Measurements from ENCODE around the gene ATP2A2.
"Not testable (repeated sequence)": the region's sequence is repeated elsewhere in the genome, so short reads cannot be mapped to it uniquely, and the experiment has no call there.

The ATP2A2 gene

GRCh38 chr12:110340261-110340660 is 59.2 kb downstream of the ATP2A2 start:
- DNase-seq (ENCODE audit: low read depth in 1 of 2, low spot score in 1 of 2) = not testable (repeated sequence)

DNA sequence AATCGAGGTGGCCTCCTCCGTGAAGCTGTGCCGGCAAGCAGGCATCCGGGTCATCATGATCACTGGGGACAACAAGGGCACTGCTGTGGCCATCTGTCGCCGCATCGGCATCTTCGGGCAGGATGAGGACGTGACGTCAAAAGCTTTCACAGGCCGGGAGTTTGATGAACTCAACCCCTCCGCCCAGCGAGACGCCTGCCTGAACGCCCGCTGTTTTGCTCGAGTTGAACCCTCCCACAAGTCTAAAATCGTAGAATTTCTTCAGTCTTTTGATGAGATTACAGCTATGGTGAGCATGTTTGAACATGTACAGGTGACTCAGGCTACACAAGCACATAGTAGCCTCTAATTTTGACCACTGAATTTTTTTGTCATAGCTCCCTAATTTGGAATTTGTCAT is 59.7 kb downstream of the ATP2A2 start:
- no peak for DNase-seq (ENCODE audit: low read depth in 1 of 2, low spot score in 1 of 2)

DNA sequence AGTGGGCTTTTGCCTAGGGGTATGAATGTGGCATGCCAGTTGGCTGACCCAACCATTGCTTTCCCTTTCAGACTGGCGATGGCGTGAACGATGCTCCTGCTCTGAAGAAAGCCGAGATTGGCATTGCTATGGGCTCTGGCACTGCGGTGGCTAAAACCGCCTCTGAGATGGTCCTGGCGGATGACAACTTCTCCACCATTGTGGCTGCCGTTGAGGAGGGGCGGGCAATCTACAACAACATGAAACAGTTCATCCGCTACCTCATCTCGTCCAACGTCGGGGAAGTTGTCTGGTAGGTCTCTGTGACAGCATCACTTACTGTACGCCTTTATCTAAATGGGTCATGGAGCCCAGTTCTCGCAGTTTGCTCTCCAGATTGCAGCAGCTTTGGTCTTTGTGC is 61.1 kb downstream of the ATP2A2 start:
- no peak for DNase-seq (ENCODE audit: low read depth in 1 of 2, low spot score in 1 of 2)

- DNase-seq (ENCODE audit: low read depth in 1 of 2, low spot score in 1 of 2) = no peak
Measured at GRCh38 chr12:110343114-110343513, 62.1 kb downstream of the ATP2A2 start.

DNA sequence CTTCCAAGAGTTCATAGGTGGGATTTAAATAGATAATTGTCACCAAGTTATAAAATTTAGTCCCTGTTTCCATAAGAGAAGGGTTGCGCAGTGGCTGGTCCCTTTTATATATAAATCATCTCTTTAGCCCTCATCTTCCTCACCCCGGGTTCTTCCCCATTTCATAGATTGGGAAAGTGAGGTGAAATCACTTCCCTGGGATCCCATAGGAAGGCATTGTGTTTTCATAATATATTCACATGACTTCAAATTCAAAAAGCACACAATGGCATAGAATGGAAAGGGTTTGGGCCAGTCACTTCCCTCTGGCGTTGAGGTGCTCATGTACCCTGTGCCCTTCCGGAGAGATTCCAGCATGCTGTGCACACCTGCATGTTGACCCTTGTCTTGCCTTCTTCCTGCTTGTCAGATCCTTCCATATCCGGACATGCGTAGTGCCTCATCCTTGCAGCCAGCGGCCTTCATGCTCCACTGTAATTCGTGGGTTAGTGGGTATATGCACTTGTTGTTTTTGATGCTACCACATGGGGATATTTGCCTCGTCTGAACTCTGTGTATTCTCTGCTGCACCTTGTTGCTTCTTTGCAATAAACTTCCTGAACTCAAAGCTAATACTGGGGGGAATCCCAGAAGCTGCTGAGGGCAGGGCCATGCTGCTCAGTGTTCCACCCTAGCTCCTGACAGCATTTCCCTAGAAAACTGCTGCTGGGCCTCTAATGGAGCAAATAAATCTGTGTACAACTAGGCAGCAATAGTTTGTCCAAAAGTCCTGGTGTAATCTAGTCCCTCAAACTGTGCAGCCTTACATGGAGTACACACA is 62.9 kb downstream of the ATP2A2 start:
- no peak for DNase-seq (ENCODE audit: low read depth in 1 of 2, low spot score in 1 of 2)

DNA sequence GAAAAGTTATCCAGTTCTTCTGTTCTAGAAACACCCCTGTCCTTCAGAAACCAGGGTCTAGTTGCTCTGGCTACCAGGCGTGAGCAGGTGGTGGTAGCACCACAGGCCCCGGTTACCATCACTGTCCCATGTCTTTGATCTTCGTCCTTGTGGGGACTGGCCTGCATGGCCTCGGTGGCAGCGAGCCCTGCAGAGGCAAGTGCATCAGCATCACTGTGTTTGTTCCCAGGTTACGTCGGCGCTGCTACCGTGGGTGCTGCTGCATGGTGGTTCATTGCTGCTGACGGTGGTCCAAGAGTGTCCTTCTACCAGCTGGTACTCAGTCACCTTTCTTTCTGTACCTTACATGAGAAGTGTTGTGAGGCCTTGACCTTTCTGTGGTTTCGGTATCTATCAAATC is 63.6 kb downstream of the ATP2A2 start:
- no peak for DNase-seq (ENCODE audit: low read depth in 1 of 2, low spot score in 1 of 2)

DNA sequence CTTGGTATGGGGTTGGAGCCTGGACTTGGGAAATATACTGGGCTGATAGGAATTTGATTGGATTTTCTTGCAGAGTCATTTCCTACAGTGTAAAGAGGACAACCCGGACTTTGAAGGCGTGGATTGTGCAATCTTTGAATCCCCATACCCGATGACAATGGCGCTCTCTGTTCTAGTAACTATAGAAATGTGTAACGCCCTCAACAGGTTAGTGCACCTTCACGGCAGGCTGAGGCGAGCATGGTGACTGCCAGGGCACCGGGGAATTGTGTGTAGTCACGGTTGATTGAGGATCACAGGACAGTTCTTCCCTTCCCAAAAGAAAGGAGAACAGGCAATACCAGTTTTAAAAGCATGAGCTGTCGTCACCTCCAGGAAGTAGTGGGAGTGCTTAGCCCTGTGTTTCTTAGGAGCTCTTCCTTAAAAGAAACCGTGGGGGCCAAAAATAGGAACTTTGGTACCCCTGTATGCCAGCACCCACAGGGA is 64.2 kb downstream of the ATP2A2 start:
- DNase-seq (ENCODE audit: low read depth in 1 of 2, low spot score in 1 of 2) = no peak

- no peak for DNase-seq (ENCODE audit: low read depth in 1 of 2, low spot score in 1 of 2)
Measured at GRCh38 chr12:110345963-110346362, 64.9 kb downstream of the ATP2A2 start.

DNA sequence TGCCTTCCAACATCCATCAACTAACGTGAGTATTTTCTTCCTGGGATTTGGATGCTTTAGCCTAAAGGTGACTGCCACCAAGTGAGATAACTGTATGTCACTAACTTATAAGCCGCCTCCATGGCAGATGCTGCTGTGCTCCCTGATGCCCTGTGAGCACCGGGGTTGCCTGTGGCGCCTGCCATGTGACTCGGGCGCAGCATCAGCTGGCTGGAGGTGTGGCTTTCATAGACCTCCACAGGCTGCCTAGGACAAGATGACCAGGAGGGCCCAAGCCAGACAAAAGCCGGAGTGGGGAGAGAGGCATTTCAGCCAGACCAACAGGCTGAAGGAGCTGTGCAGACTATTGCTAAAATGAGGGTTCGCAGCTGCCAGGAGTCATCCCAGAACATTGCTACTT is 66.7 kb downstream of the ATP2A2 start:
- DNase-seq (ENCODE audit: low read depth in 1 of 2, low spot score in 1 of 2) = no peak

- no peak for DNase-seq (ENCODE audit: low read depth in 1 of 2, low spot score in 1 of 2)
Measured at GRCh38 chr12:110348431-110349059, 67.5 kb downstream of the ATP2A2 start.

- no peak for DNase-seq (ENCODE audit: low read depth in 1 of 2, low spot score in 1 of 2)
Measured at GRCh38 chr12:110349096-110349495, 68.0 kb downstream of the ATP2A2 start.

- DNase-seq (ENCODE audit: low read depth in 1 of 2, low spot score in 1 of 2) = peak in 1 of 2 donors; percentile 25
Measured at GRCh38 chr12:110349514-110350151, 68.6 kb downstream of the ATP2A2 start.

DNA sequence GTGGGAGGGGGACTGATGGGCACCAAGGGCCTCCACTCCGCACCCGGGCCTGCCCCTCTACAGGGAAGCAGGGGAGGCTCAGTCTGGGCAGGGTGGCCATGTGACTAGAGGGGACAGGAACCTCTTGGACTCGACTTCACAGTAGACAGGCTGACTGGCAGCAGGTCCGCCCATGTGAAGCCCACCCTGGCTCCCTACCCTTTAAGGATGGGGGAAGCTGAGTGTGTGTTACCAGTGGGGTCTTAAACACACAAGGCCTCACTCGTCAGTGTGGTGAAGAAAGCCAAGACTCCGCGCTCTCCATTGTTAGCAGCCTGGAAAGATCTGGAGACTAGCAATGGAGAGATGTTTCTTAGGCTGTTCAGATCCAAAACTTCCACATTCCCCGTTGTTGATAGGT is 70.1 kb downstream of the ATP2A2 start:
- DNase-seq (ENCODE audit: low read depth in 1 of 2, low spot score in 1 of 2) = no peak

- no peak for DNase-seq (ENCODE audit: low read depth in 1 of 2, low spot score in 1 of 2)
Measured at GRCh38 chr12:110352401-110352800, 71.4 kb downstream of the ATP2A2 start.

GRCh38 chr12:110353211-110353965 is 72.3 kb downstream of the ATP2A2 start:
- no peak for DNase-seq (ENCODE audit: low read depth in 1 of 2, low spot score in 1 of 2)

- no peak for DNase-seq (ENCODE audit: low read depth in 1 of 2, low spot score in 1 of 2)
Measured at GRCh38 chr12:110354172-110354780, 73.2 kb downstream of the ATP2A2 start.

DNA sequence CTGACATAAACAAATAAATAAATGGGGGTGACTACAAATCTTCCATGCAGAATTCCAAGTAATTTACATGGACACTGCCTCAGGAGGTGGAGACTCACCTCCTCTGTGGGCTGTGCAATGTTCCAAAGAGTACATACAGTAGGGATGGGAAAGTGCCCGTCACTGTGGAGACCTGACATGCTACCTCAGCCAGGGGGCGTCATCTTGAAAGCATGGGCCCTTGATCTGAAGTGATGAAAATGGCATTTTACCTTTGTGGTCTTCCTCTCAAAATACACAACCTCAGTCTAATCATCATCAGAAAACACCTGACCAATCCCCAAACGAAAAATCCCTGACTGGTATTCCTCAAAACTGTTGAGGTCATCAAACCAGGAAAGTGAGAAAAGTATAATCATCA is 74.0 kb downstream of the ATP2A2 start:
- no peak for DNase-seq (ENCODE audit: low read depth in 1 of 2, low spot score in 1 of 2)

GRCh38 chr12:110358384-110359097 is 77.5 kb downstream of the ATP2A2 start:
- DNase-seq (ENCODE audit: low read depth in 1 of 2, low spot score in 1 of 2) = not testable (repeated sequence)

DNA sequence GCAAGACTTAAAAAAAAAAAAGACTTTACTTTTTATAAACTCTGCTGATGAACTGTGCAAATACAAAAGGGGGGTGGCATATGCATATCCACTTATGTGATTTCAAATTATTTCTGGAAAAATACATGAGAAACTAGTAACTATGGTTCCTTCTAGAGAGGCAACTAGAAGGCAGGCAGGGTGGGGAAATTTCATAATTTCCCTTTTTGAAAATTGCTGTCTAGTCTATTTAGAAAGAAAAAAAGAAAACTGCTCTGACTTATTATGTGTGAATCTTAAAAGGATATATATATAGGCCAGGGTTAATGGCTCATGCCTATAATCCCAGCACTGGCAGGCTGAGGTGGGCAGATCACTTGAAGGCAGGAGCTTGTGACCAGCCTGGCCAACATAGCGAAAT is 80.2 kb downstream of the ATP2A2 start:
- DNase-seq (ENCODE audit: low read depth in 1 of 2, low spot score in 1 of 2) = no peak

Measured in stimulated activated CD4-positive, alpha-beta T cell treated with anti-CD3 and anti-CD28 coated beads, Interleukin-15, amount 100 ng/mL, for 1 hour (primary cell).